ENCODE results near the gene ATG10.

The ATG10 gene

DNA sequence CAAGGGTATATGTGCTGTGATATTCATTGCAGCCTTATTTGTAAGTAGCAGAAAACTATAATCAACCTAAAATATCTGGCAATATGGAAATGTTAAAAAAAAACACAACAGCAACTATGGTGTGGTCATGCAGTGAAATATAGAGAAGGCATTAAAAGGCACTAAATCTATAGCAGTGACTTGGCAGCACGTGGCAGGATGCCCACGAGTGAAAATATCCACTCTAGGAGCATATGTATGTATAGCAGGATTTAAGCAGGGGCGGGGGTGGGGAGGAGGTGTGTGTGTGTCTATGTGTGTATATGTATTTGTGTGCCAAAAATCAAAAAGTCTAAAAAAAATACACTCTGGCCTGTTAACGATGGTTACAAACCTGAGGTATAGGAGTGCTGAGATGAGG, 190.8 kb downstream of the ATG10 start:
- Histone ChIP-seq H3K18ac (ENCODE audit: low read length) (no peak overlapping the region), H3K36me3 (ENCODE audit: control insufficient read depth, insufficient read depth, low read length) (no peaks in the 10 kb centered on the region), H2AK5ac (ENCODE audit: low read length) (no peak overlapping the region), H3K27me3 (ENCODE audit: insufficient read depth, low read length, poor library complexity) (no peaks in the 10 kb centered on the region), H3K4me3 (ENCODE audit: low read length) (no peak overlapping the region), H3K9ac (ENCODE audit: low read length) (no peak overlapping the region), H3K4me1 (ENCODE audit: control insufficient read depth, low read depth, low read length) (no peaks in the 10 kb centered on the region), H2BK5ac (ENCODE audit: low read length) (no peak overlapping the region), H2BK120ac (ENCODE audit: low read depth, low read length) (no peak overlapping the region), H3K27ac (ENCODE audit: low read depth, low read length) (no peak overlapping the region), H3K4ac (ENCODE audit: low read depth, low read length) (no peak overlapping the region), H4K8ac (ENCODE audit: low read depth, low read length) (no peak overlapping the region), H2BK15ac (replicated peaks; ENCODE audit: low read depth) (peak overlapping the region; percentile 23), H3K79me2 (ENCODE audit: control insufficient read depth, insufficient read depth, low read length) (no peaks in the 10 kb centered on the region), H3K79me1 (ENCODE audit: low read length) (no peaks in the 10 kb centered on the region), H3K4me2 (ENCODE audit: low read length) (no peak overlapping the region), H3K56ac (ENCODE audit: low read length) (no peak overlapping the region), H3K23ac (ENCODE audit: low read length) (no peak overlapping the region), H4K5ac (ENCODE audit: low read length) (no peak overlapping the region)
- DNase-seq = no peak
- WGBS (ENCODE audit: extremely low coverage, insufficient coverage, low lambda C conversion rate) = no CpG with 5 or more reads among the region's 4 CpGs

DNA sequence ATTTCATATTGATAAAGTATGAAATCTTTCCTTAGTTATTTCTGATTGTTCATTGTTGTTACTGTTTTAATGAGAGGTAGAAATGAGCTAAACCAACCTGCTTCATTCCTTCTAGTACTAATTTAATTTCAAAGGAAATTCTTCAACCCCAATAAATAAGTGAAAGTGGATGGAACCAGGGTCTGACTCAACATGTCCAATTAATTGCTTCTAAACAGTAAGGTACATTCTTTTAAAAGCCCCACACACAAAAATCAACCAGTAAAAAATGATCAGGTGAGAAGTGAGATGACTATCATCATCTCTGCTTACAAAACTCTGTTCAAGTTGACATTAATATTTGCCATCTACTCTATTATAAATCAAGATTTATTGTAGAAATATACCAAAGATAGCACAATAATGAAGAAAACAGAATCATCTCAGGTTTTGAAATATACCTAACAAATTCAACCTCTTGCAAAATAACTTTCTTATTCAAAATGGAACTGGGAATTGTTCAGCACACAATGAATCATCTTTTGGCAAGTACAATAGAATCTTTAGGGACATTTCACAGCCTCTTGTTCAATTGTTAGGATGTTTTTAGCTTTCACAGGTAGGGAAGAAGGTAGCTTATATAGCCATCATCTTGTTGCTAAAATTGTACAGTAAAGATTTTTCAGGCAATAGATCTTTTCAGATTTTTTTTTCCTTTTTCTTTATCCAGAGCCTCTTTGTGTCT, 191.8 kb downstream of the ATG10 start:
- Histone ChIP-seq H3K56ac (ENCODE audit: low read length) (no peak overlapping the region), H3K4ac (ENCODE audit: low read depth, low read length) (no peak overlapping the region), H2BK15ac (replicated peaks; ENCODE audit: low read depth) (no peak overlapping the region), H3K18ac (ENCODE audit: low read length) (no peak overlapping the region), H3K27ac (ENCODE audit: low read depth, low read length) (no peak overlapping the region), H3K9ac (ENCODE audit: low read length) (no peak overlapping the region), H3K4me3 (ENCODE audit: low read length) (no peak overlapping the region), H3K27me3 (ENCODE audit: insufficient read depth, low read length, poor library complexity) (no peaks in the 10 kb centered on the region), H2BK120ac (ENCODE audit: low read depth, low read length) (no peak overlapping the region), H2BK5ac (ENCODE audit: low read length) (no peak overlapping the region), H3K4me2 (ENCODE audit: low read length) (no peak overlapping the region), H3K4me1 (ENCODE audit: control insufficient read depth, low read depth, low read length) (no peaks in the 10 kb centered on the region), H4K5ac (ENCODE audit: low read length) (no peak overlapping the region), H3K36me3 (ENCODE audit: control insufficient read depth, insufficient read depth, low read length) (no peaks in the 10 kb centered on the region), H4K8ac (ENCODE audit: low read depth, low read length) (no peak overlapping the region), H3K23ac (ENCODE audit: low read length) (no peak overlapping the region), H2AK5ac (ENCODE audit: low read length) (no peak overlapping the region), H3K79me2 (ENCODE audit: control insufficient read depth, insufficient read depth, low read length) (no peaks in the 10 kb centered on the region), H3K79me1 (ENCODE audit: low read length) (no peaks in the 10 kb centered on the region)
- no peak for DNase-seq

DNA sequence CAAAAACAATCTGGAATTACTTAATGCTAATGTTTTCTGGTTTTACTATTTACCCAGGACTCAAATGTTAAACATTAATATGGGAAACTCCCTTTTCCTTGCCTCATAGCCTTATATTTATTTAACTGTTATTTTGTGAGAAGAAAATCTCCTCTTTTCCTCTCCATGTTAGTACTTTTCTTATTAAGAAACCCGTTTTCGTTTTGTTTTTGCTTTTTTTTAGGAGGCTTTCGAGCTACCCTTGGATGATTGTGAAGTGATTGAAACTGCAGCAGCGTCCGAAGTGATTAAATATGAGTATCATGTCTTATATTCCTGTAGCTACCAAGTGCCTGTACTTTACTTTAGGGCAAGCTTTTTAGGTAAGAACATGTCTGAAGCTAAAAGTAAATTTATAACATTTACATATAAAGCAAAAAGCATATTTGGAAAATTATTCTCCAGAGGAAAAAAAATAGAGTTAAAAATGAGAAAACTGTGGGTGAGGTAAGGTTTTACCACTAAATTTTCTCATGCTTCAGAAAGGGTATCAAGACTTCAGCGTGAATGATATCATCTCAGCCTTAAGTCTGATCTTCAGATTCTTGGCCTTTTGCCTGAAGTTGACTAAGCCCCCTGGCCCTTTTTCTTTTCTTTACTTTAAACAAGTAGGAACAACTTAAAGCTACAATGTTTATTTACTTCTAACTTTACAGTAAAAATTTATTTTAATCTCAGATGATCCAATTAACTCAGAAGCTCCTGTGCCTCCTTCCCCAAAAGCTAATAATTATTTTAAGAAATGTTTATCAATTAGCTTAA, 192.6 kb downstream of the ATG10 start:
- no peak overlapping the region for H2BK120ac ChIP-seq (ENCODE audit: low read depth, low read length)
- no peak overlapping the region for H3K23ac ChIP-seq (ENCODE audit: low read length)
- H3K4ac ChIP-seq (ENCODE audit: low read depth, low read length) = no peak overlapping the region
- no peak overlapping the region for H3K9ac ChIP-seq (ENCODE audit: low read length)
- H2AK5ac ChIP-seq (ENCODE audit: low read length) = no peak overlapping the region
- H2BK5ac ChIP-seq (ENCODE audit: low read length) = no peak overlapping the region
- no peaks in the 10 kb centered on the region for H3K79me1 ChIP-seq (ENCODE audit: low read length)
- no peak overlapping the region for H3K4me2 ChIP-seq (ENCODE audit: low read length)
- H4K5ac ChIP-seq (ENCODE audit: low read length) = no peak overlapping the region
- no peaks in the 10 kb centered on the region for H3K27me3 ChIP-seq (ENCODE audit: insufficient read depth, low read length, poor library complexity)
- H3K4me1 ChIP-seq (ENCODE audit: control insufficient read depth, low read depth, low read length) = no peaks in the 10 kb centered on the region
- DNase-seq = no peak
- no peak overlapping the region for H3K56ac ChIP-seq (ENCODE audit: low read length)
- no peak overlapping the region for H3K27ac ChIP-seq (ENCODE audit: low read depth, low read length)
- H3K18ac ChIP-seq (ENCODE audit: low read length) = no peak overlapping the region
- H3K79me2 ChIP-seq (ENCODE audit: control insufficient read depth, insufficient read depth, low read length) = no peaks in the 10 kb centered on the region
- H2BK15ac ChIP-seq (replicated peaks; ENCODE audit: low read depth) = no peak overlapping the region
- no CpG with 5 or more reads among the region's 6 CpGs for WGBS (ENCODE audit: extremely low coverage, insufficient coverage, low lambda C conversion rate)
- H3K4me3 ChIP-seq (ENCODE audit: low read length) = no peak overlapping the region
- no peaks in the 10 kb centered on the region for H3K36me3 ChIP-seq (ENCODE audit: control insufficient read depth, insufficient read depth, low read length)
- H4K8ac ChIP-seq (ENCODE audit: low read depth, low read length) = no peak overlapping the region

- no peak overlapping the region for H3K4me2 ChIP-seq (ENCODE audit: low read length)
- no peak overlapping the region for H2BK120ac ChIP-seq (ENCODE audit: low read depth, low read length)
- H2BK5ac ChIP-seq (ENCODE audit: low read length) = no peak overlapping the region
- H3K9ac ChIP-seq (ENCODE audit: low read length) = no peak overlapping the region
- H2BK15ac ChIP-seq (replicated peaks; ENCODE audit: low read depth) = no peak overlapping the region
- H3K36me3 ChIP-seq (ENCODE audit: control insufficient read depth, insufficient read depth, low read length) = no peaks in the 10 kb centered on the region
- no peaks in the 10 kb centered on the region for H3K79me2 ChIP-seq (ENCODE audit: control insufficient read depth, insufficient read depth, low read length)
- no peak overlapping the region for H3K27ac ChIP-seq (ENCODE audit: low read depth, low read length)
- no peak overlapping the region for H4K8ac ChIP-seq (ENCODE audit: low read depth, low read length)
- peak; percentile 65 for DNase-seq
- no peak overlapping the region for H3K4ac ChIP-seq (ENCODE audit: low read depth, low read length)
- no peaks in the 10 kb centered on the region for H3K27me3 ChIP-seq (ENCODE audit: insufficient read depth, low read length, poor library complexity)
- no peak overlapping the region for H3K4me3 ChIP-seq (ENCODE audit: low read length)
- no CpG with 5 or more reads among the region's 3 CpGs for WGBS (ENCODE audit: extremely low coverage, insufficient coverage, low lambda C conversion rate)
- no peaks in the 10 kb centered on the region for H3K79me1 ChIP-seq (ENCODE audit: low read length)
- no peak overlapping the region for H2AK5ac ChIP-seq (ENCODE audit: low read length)
- no peak overlapping the region for H3K18ac ChIP-seq (ENCODE audit: low read length)
- H4K5ac ChIP-seq (ENCODE audit: low read length) = no peak overlapping the region
- H3K56ac ChIP-seq (ENCODE audit: low read length) = peak overlapping the region; percentile 53
- no peaks in the 10 kb centered on the region for H3K4me1 ChIP-seq (ENCODE audit: control insufficient read depth, low read depth, low read length)
- H3K23ac ChIP-seq (ENCODE audit: low read length) = no peak overlapping the region
Measured at GRCh38 chr5:82164977-82165713, 193.3 kb downstream of the ATG10 start.

- Histone ChIP-seq H4K8ac (ENCODE audit: low read depth, low read length) (no peak overlapping the region), H3K4ac (ENCODE audit: low read depth, low read length) (no peak overlapping the region), H3K4me2 (ENCODE audit: low read length) (no peak overlapping the region), H3K9ac (ENCODE audit: low read length) (no peak overlapping the region), H3K79me2 (ENCODE audit: control insufficient read depth, insufficient read depth, low read length) (no peaks in the 10 kb centered on the region), H3K23ac (ENCODE audit: low read length) (no peak overlapping the region), H3K27ac (ENCODE audit: low read depth, low read length) (no peak overlapping the region), H3K36me3 (ENCODE audit: control insufficient read depth, insufficient read depth, low read length) (no peaks in the 10 kb centered on the region), H2BK120ac (ENCODE audit: low read depth, low read length) (no peak overlapping the region), H3K79me1 (ENCODE audit: low read length) (no peaks in the 10 kb centered on the region), H3K56ac (ENCODE audit: low read length) (no peak overlapping the region), H3K4me1 (ENCODE audit: control insufficient read depth, low read depth, low read length) (no peaks in the 10 kb centered on the region), H3K4me3 (ENCODE audit: low read length) (no peak overlapping the region), H3K27me3 (ENCODE audit: insufficient read depth, low read length, poor library complexity) (no peaks in the 10 kb centered on the region), H3K18ac (ENCODE audit: low read length) (no peak overlapping the region), H4K5ac (ENCODE audit: low read length) (no peak overlapping the region), H2AK5ac (ENCODE audit: low read length) (no peak overlapping the region), H2BK5ac (ENCODE audit: low read length) (no peak overlapping the region), H2BK15ac (replicated peaks; ENCODE audit: low read depth) (no peak overlapping the region)
- DNase-seq = peak; percentile 91
- no CpG with 5 or more reads among the region's 3 CpGs for WGBS (ENCODE audit: extremely low coverage, insufficient coverage, low lambda C conversion rate)
Measured at GRCh38 chr5:82165740-82166530, 194.1 kb downstream of the ATG10 start.
